ENCODE data around the gene HOXB7.

The HOXB7 gene

GRCh38 chr17:48623583-48623982 lies 12.8 kb upstream of the HOXB7 start:
- no peak for DNase-seq

- DNase-seq = no peak
These were observed 12.0 kb upstream of the HOXB7 start for GRCh38 chr17:48622857-48623256.

- DNase-seq = no peak
These were observed 10.9 kb upstream of the HOXB7 start for GRCh38 chr17:48621410-48622392.

- DNase-seq = no peak
These were observed 9.8 kb upstream of the HOXB7 start for GRCh38 chr17:48620461-48621139.

GRCh38 chr17:48619826-48620449 lies 9.1 kb upstream of the HOXB7 start:
- peak in 1 of 2 experiments; percentile 43 for DNase-seq

- DNase-seq = peak; percentile 59 to 93
These were observed 7.6 kb upstream of the HOXB7 start for GRCh38 chr17:48618256-48618896.

GRCh38 chr17:48617471-48618255 lies 6.8 kb upstream of the HOXB7 start:
- DNase-seq = peak in 1 of 2 experiments; percentile 43

GRCh38 chr17:48616717-48617470 lies 6.1 kb upstream of the HOXB7 start:
- no peak for DNase-seq

- DNase-seq = no peak
These were observed 5.3 kb upstream of the HOXB7 start for GRCh38 chr17:48615963-48616716.

GRCh38 chr17:48615047-48615962 lies 4.5 kb upstream of the HOXB7 start, which contains the start of gene HOXB8:
HOXB8 (minus strand) TSS chr17:48615292; CDS start chr17:48614704, 588 bp downstream.
- DNase-seq = no peak

- DNase-seq = peak in 1 of 2 experiments; percentile 79
These were observed 3.3 kb upstream of the HOXB7 start for GRCh38 chr17:48613862-48614694.

GRCh38 chr17:48612854-48613691 lies 2.3 kb upstream of the HOXB7 start:
- peak in 1 of 2 experiments; percentile 74 for DNase-seq

- DNase-seq = peak in 1 of 2 experiments; percentile 49
These were observed 1.6 kb upstream of the HOXB7 start for GRCh38 chr17:48612456-48612853.

- peak in 1 of 2 experiments; percentile 48 for DNase-seq
These were observed 1.1 kb upstream of the HOXB7 start for GRCh38 chr17:48611681-48612455.

GRCh38 chr17:48611213-48611612 lies 396 bp upstream of the HOXB7 start:
- DNase-seq = peak in 1 of 2 experiments; percentile 41

- no peak for DNase-seq
These were observed 997 bp downstream of the HOXB7 start for GRCh38 chr17:48609759-48610281.

Data from NCI-H526 (cell line).